SK-N-SH treated with all-trans-retinoic acid at 6 μM for 48 hours (cell line): ENCODE measurements around the gene CTNNA3.

Experiments
- ATAC-seq: fragments of 200-7000 bp; cut with Tn5 transposase; 3 replicates; pipeline ENCODE4 v1.9.1; 2020; ENCODE audit warnings: mild to moderate bottlenecking, moderate library complexity
- ARNTL ChIP-seq: fragments of 450-650 bp; formaldehyde crosslinking; IDR thresholded peaks from 2 replicates; pipeline ENCODE4 v1.5.0; 2020; ENCODE audit warnings: low read depth, mild to moderate bottlenecking, moderate library complexity, borderline replicate concordance
- CREB5 ChIP-seq: fragments of 250-450 bp; sonication (Bioruptor Pico); IDR thresholded peaks from 2 replicates; pipeline ENCODE4 v1.5.1; 2020; ENCODE audit warnings: low read depth, mild to moderate bottlenecking, moderate library complexity
- CSDC2 ChIP-seq: fragments of 250-450 bp; sonication (Bioruptor Pico); IDR thresholded peaks from 2 replicates; pipeline ENCODE4 v1.5.0; 2020; ENCODE audit warnings: mild to moderate bottlenecking, moderate library complexity
- ESRRG ChIP-seq: fragments of 250-450 bp; sonication (Bioruptor Pico); IDR thresholded peaks from 2 replicates; pipeline ENCODE4 v1.6.1; 2021; ENCODE audit warnings: mild to moderate bottlenecking
- ISL1 ChIP-seq: fragments of 250-450 bp; sonication (Bioruptor Pico); IDR thresholded peaks from 2 replicates; pipeline ENCODE4 v2.1.2; 2022; ENCODE audit warnings: mild to moderate bottlenecking, moderate library complexity
- POU6F1 ChIP-seq: fragments of 250-450 bp; sonication (Bioruptor Pico); IDR thresholded peaks from 2 replicates; pipeline ENCODE4 v1.8.0; 2021; ENCODE audit warnings: low read depth, mild to moderate bottlenecking, moderate library complexity, borderline replicate concordance
- PPARA ChIP-seq: fragments of 250-450 bp; sonication (Bioruptor Pico); IDR thresholded peaks from 2 replicates; pipeline ENCODE4 v1.5.0; 2020; ENCODE audit warnings: mild to moderate bottlenecking, borderline replicate concordance
- RARB ChIP-seq: fragments of 250-450 bp; sonication (Bioruptor Pico); IDR thresholded peaks from 2 replicates; pipeline ENCODE4 v1.8.0; 2021; ENCODE audit warnings: mild to moderate bottlenecking, moderate library complexity
- SNAI2 ChIP-seq: fragments of 250-450 bp; sonication (Bioruptor Pico); IDR thresholded peaks from 2 replicates; pipeline ENCODE4 v1.5.0; 2020; ENCODE audit warnings: mild to moderate bottlenecking, moderate library complexity
- TCF4 ChIP-seq: fragments of 250-450 bp; sonication (Bioruptor Pico); IDR thresholded peaks from 2 replicates; pipeline ENCODE4 v1.8.0; 2021; ENCODE audit warnings: mild to moderate bottlenecking, moderate library complexity, borderline replicate concordance
- TOX ChIP-seq: fragments of 250-450 bp; sonication (Bioruptor Pico); IDR thresholded peaks from 2 replicates; pipeline ENCODE4 v1.8.0; 2021; ENCODE audit warnings: mild to moderate bottlenecking, moderate library complexity, borderline replicate concordance
- TSHZ2 ChIP-seq: fragments of 250-450 bp; sonication (Bioruptor Pico); IDR thresholded peaks from 2 replicates; pipeline ENCODE4 v1.5.0; 2020; ENCODE audit warnings: mild to moderate bottlenecking, moderate library complexity
- ZC3H10 ChIP-seq: fragments of 250-450 bp; sonication (Bioruptor Pico); IDR thresholded peaks from 2 replicates; pipeline ENCODE4 v1.5.1; 2021; ENCODE audit warnings: mild to moderate bottlenecking, moderate library complexity
- ZFP30 ChIP-seq: fragments of 450-650 bp; formaldehyde crosslinking; IDR thresholded peaks from 2 replicates; pipeline ENCODE4 v1.5.0; 2022; ENCODE audit warnings: mild to moderate bottlenecking, moderate library complexity
- ZNF565 ChIP-seq: fragments of 450-650 bp; formaldehyde crosslinking; conservative IDR thresholded peaks from 2 replicates; pipeline ENCODE4 v1.5.0; 2020; ENCODE audit warnings: low read depth, mild to moderate bottlenecking, moderate library complexity
- ZNF70 ChIP-seq: fragments of 450-650 bp; formaldehyde crosslinking; IDR thresholded peaks from 2 replicates; pipeline ENCODE4 v1.5.0; 2020; ENCODE audit warnings: mild to moderate bottlenecking, moderate library complexity
- ZNF8 ChIP-seq: fragments of 450-650 bp; formaldehyde crosslinking; IDR thresholded peaks from 2 replicates; pipeline ENCODE4 v1.5.0; 2020; ENCODE audit warnings: mild to moderate bottlenecking, moderate library complexity
- TF ChIP-seq, protein P1 (sequence below): fragments of 250-450 bp; sonication (Bioruptor Pico); IDR thresholded peaks from 2 replicates; pipeline ENCODE4 v1.8.0; 2020; ENCODE audit warnings: mild to moderate bottlenecking, moderate library complexity, borderline replicate concordance
- TF ChIP-seq, protein P2 (sequence below): fragments of 250-450 bp; sonication (Bioruptor Pico); IDR thresholded peaks from 2 replicates; pipeline ENCODE4 v1.5.1; 2021; ENCODE audit warnings: mild to moderate bottlenecking, moderate library complexity

Gene CTNNA3

DNA sequence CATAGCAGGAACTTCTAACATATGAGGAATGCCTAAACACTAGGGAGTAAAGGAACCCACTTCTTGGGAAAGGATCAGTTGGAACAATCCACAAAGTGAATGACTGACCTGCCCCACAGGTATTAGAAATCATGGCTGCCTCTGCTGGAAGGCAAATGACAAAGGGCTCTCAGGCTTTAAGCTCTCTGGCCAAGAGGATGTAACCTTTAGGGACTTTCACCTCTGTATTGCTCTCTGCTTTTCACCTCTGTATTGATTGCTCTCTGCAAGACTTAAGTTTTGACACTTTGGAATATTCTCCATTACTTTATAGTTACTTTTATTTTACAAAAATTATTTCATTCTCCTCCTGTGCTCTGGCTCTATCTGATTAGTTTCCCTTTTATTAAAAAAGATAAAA is 522.2 kb downstream of the CTNNA3 start (continued):
- TF ChIP-seq, protein P1, sequence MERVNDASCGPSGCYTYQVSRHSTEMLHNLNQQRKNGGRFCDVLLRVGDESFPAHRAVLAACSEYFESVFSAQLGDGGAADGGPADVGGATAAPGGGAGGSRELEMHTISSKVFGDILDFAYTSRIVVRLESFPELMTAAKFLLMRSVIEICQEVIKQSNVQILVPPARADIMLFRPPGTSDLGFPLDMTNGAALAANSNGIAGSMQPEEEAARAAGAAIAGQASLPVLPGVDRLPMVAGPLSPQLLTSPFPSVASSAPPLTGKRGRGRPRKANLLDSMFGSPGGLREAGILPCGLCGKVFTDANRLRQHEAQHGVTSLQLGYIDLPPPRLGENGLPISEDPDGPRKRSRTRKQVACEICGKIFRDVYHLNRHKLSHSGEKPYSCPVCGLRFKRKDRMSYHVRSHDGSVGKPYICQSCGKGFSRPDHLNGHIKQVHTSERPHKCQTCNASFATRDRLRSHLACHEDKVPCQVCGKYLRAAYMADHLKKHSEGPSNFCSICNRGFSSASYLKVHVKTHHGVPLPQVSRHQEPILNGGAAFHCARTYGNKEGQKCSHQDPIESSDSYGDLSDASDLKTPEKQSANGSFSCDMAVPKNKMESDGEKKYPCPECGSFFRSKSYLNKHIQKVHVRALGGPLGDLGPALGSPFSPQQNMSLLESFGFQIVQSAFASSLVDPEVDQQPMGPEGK (CRISPR knock-in tag): no peak
- TF ChIP-seq ZFP30 (CRISPR knock-in tag): no peak
- TF ChIP-seq ARNTL (CRISPR knock-in tag): no peak
- no peak for TF ChIP-seq SNAI2 (CRISPR knock-in tag)
- no peak for TF ChIP-seq ISL1 (CRISPR knock-in tag)
- no peak for TF ChIP-seq TOX (CRISPR knock-in tag)
- TF ChIP-seq PPARA (CRISPR knock-in tag): no peak
- TF ChIP-seq, protein P2, sequence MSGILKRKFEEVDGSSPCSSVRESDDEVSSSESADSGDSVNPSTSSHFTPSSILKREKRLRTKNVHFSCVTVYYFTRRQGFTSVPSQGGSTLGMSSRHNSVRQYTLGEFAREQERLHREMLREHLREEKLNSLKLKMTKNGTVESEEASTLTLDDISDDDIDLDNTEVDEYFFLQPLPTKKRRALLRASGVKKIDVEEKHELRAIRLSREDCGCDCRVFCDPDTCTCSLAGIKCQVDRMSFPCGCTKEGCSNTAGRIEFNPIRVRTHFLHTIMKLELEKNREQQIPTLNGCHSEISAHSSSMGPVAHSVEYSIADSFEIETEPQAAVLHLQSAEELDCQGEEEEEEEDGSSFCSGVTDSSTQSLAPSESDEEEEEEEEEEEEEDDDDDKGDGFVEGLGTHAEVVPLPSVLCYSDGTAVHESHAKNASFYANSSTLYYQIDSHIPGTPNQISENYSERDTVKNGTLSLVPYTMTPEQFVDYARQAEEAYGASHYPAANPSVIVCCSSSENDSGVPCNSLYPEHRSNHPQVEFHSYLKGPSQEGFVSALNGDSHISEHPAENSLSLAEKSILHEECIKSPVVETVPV (CRISPR knock-in tag): no peak
- no peak for TF ChIP-seq TCF4 (CRISPR knock-in tag)

DNA sequence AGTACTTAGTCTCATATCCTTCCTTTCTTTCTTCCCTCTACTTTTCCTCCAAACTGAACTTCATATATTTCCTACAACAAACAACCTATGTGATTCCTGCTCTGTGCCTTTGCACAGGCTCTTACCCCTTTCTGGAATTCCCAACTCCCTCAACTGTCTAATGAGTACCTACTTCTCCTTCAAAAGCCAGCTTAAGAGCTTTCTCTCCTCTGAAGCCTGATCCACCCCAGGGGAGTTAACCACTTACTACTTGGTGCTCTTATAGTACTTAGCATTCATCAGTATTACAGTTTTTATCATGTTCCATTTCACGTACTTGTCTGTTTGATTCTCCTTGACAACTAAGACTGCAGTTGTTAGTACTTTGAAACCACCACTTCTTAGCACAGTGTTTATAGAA is 524.0 kb downstream of the CTNNA3 start:
- TF ChIP-seq ESRRG (no peak), PPARA (CRISPR knock-in tag) (no peak), ZNF70 (CRISPR knock-in tag) (no peak), TSHZ2 (CRISPR knock-in tag) (no peak), ZNF8 (CRISPR knock-in tag) (no peak), TOX (CRISPR knock-in tag) (no peak), TCF4 (CRISPR knock-in tag) (no peak), ISL1 (CRISPR knock-in tag) (no peak), POU6F1 (CRISPR knock-in tag) (no peak), RARB (no peak), CSDC2 (CRISPR knock-in tag) (no peak), ZC3H10 (CRISPR knock-in tag) (no peak), SNAI2 (CRISPR knock-in tag) (no peak)
- TF ChIP-seq, protein P2 (CRISPR knock-in tag): no peak
- TF ChIP-seq, all 23 proteins: peak for 0
- no peak for ATAC-seq

- ATAC-seq: no peak
- TF ChIP-seq ZFP30 (CRISPR knock-in tag): no peak
- TF ChIP-seq ZC3H10 (CRISPR knock-in tag): no peak
- TF ChIP-seq, protein P1 (CRISPR knock-in tag): no peak
- no peak for TF ChIP-seq CSDC2 (CRISPR knock-in tag)
- no peak for TF ChIP-seq ARNTL (CRISPR knock-in tag)
- TF ChIP-seq SNAI2 (CRISPR knock-in tag): no peak
- TF ChIP-seq, protein P2 (CRISPR knock-in tag): no peak
- no peak for TF ChIP-seq ZNF565
- no peak for TF ChIP-seq CREB5 (CRISPR knock-in tag)
Observed at GRCh38 chr10:67156239-67156638, 539.8 kb downstream of the CTNNA3 start.
